PC-3 (cell line): ENCODE data around the gene TMEM114. TPM values are rescaled to one million over a fixed set of nuclear protein-coding genes. Genes with fewer than 3 reads are reported as not detected.

Source experiments
- ATAC-seq: fragments of 200-7000 bp; cut with Tn5 transposase; 2 replicates; pipeline ENCODE4 v1.9.1; 2020; ENCODE audit warnings: mild to moderate bottlenecking, moderate library complexity
- BruUV-seq: library from RNA; stranded (reverse); fragments of 400-500 nt; replicated peaks from 2 replicates; lab custom pipeline; 2021; lab: Mats Ljungman, UMichigan
- CTCF ChIA-PET: fragments of 300-600 bp; sonication (Branson Sonifier 250); formaldehyde crosslinking; loops from one replicate; lab custom pipeline; 2022; ENCODE audit warnings: antibody characterized with exemption; lab: Charles Lee
- POLR2A ChIA-PET: fragments of 300-600 bp; sonication (Branson Sonifier 250); formaldehyde crosslinking; loops from one replicate; lab custom pipeline; 2022; ENCODE audit warnings: antibody characterized with exemption; ENCODE audit not compliant: unreplicated experiment; lab: Charles Lee
- DNase-seq: peaks from one replicate; pipeline ENCODE4 v3.0.0-alpha.2; 2015
- H2AFZ ChIP-seq: fragments of 300-600 bp; sonication (generic); 2 replicates; pipeline ENCODE4 v1.6.0; 2016; ENCODE audit warnings: antibody characterized with exemption, low read length
- H3F3A ChIP-seq: fragments of 300-600 bp; sonication (generic); one replicate; pipeline ENCODE4 v1.6.0; 2017; ENCODE audit warnings: antibody characterized with exemption, low read length, control low read depth, mild to moderate bottlenecking; ENCODE audit not compliant: unreplicated experiment
- H3K27ac ChIP-seq: fragments of 300-600 bp; sonication (generic); 2 replicates; pipeline ENCODE4 v1.5.1; 2016; ENCODE audit warnings: mild to moderate bottlenecking, low read length
- H3K27me3 ChIP-seq: fragments of 300-600 bp; sonication (generic); 2 replicates; pipeline ENCODE4 v1.6.1; 2016; ENCODE audit warnings: low read length, mixed read lengths
- H3K36me3 ChIP-seq: fragments of 300-600 bp; sonication (generic); 2 replicates; pipeline ENCODE4 v1.6.1; 2016; ENCODE audit warnings: low read depth, mixed run types, low read length, mixed read lengths
- H3K4me1 ChIP-seq: fragments of 300-600 bp; sonication (generic); 2 replicates; pipeline ENCODE4 v1.5.1; 2016; ENCODE audit warnings: low read length; ENCODE audit not compliant: insufficient read depth
- H3K4me2 ChIP-seq: fragments of 300-600 bp; sonication (generic); 2 replicates; pipeline ENCODE4 v1.6.0; 2016; ENCODE audit warnings: low read length
- H3K4me3 ChIP-seq: fragments of 300-600 bp; sonication (generic); 2 replicates; pipeline ENCODE4 v1.5.1; 2016; ENCODE audit warnings: mild to moderate bottlenecking, low read length, mixed read lengths
- H3K79me2 ChIP-seq: fragments of 300-600 bp; sonication (generic); 2 replicates; pipeline ENCODE4 v1.6.1; 2017; ENCODE audit warnings: low read length, mixed read lengths
- H3K9ac ChIP-seq: fragments of 300-600 bp; sonication (generic); 2 replicates; pipeline ENCODE4 v1.6.0; 2016; ENCODE audit warnings: mild to moderate bottlenecking, low read length
- H3K9me2 ChIP-seq: fragments of 300-600 bp; sonication (generic); replicated peaks from 2 replicates; pipeline ENCODE4 v1.6.1; 2016; ENCODE audit warnings: mixed run types, low read length, mixed read lengths
- H3K9me3 ChIP-seq: fragments of 300-600 bp; sonication (generic); 2 replicates; pipeline ENCODE4 v1.6.1; 2016; ENCODE audit warnings: low read length, mixed read lengths
- H4K20me1 ChIP-seq: fragments of 300-600 bp; sonication (generic); 2 replicates; pipeline ENCODE4 v1.6.1; 2016; ENCODE audit warnings: low read length, mixed read lengths
- EZH2 ChIP-seq: fragments of 300-600 bp; sonication (generic); IDR thresholded peaks from one replicate; pipeline ENCODE4 v1.6.1; 2017; ENCODE audit warnings: antibody characterized with exemption, mild to moderate bottlenecking, low read length; ENCODE audit not compliant: unreplicated experiment
- EZH2phosphoT487 ChIP-seq: fragments of 300-600 bp; sonication (generic); IDR thresholded peaks from 2 replicates; pipeline ENCODE4 v1.6.1; 2018; ENCODE audit warnings: mild to moderate bottlenecking, antibody characterized with exemption, low read length, borderline replicate concordance
- intact Hi-C: fragments of 100-400 bp; cut with micrococcal nuclease; formaldehyde crosslinking; loops from 2 replicates; pipeline ENCODE4 v1.9.0; 2023
- total RNA-seq: library from RNA; depleted of rRNA; stranded (reverse); fragments of >200 nt; gene quantifications from 2 replicates; pipeline ENCODE4 v1.2.3, GENCODE V29; 2014
- TF ChIP-seq, protein P1 (sequence below): fragments of 300-600 bp; sonication (generic); conservative IDR thresholded peaks from 2 replicates; pipeline ENCODE4 v1.5.1; 2017; ENCODE audit warnings: antibody characterized with exemption, low read depth, mild to moderate bottlenecking, low read length

Gene TMEM114
- total RNA-seq, 1 experiment from 2014 or later: not detected

DNA sequence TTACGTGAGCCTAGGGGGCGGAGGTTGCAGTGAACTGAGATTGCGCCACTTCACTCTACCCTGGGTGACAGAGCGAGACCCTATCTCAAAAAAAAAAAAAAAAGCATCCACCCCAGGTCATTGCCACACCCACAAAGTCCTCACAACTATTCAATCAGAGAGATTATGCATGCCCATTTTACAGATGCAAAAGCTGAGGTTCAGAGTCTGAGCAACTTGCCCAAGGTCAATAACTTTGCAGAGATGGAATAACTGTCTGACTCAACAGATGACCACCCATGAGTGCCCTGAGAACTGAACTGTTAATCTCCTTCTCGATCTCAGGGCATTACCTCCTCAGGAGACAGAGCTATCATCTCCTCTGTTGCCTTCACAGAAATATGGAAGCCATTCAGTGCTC lies 5.5 kb upstream of the TMEM114 start:
- no peak for DNase-seq
- H2AFZ ChIP-seq: no peak overlapping the region
- ChIA-PET CTCF (no interaction called here), POLR2A (no interaction called here)
- H3F3A ChIP-seq: no peaks in the 10 kb centered on the region
- no peaks in the 10 kb centered on the region for H3K4me1 ChIP-seq
- H4K20me1 ChIP-seq: no peaks in the 10 kb centered on the region
- H3K9me2 ChIP-seq: no peaks in the 10 kb centered on the region
- H3K4me2 ChIP-seq: no peak overlapping the region
- TF ChIP-seq EZH2phosphoT487: no peak
- H3K9ac ChIP-seq: no peak overlapping the region
- no peak overlapping the region for H3K4me3 ChIP-seq
- ATAC-seq: no peak
- no peaks in the 10 kb centered on the region for H3K79me2 ChIP-seq
- H3K27ac ChIP-seq: no peak overlapping the region
- peaks cover 16% of the 10 kb centered on the region for H3K27me3 ChIP-seq
- BruUV-seq: no TSS peak
- intact Hi-C loops: no loop called here
- H3K9me3 ChIP-seq: no peaks in the 10 kb centered on the region
- H3K36me3 ChIP-seq: no peaks in the 10 kb centered on the region

DNA sequence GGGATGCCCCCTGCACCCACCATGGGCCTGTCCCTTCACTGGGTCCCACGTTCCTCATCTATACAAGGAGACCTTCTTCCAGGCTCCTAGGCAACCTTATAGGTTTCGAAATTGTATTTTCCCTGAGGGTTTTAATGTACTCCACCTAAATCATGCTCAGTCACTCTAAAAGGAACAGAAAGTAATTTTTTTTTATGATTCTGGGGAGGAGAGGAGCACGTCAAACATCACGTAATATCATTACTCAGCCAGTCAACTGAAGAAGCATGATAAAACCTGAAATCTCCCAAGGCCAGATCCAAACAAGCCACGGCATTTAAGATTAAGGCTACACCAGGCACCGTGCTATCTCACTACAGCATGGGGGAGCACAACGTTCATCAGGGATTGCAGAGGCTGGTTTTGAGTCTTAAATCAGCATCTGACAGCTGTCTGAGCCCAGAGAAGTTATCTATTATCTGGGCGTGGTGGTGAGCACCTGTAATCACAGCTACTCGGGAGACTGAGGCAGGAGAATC lies 3.9 kb upstream of the TMEM114 start:
- Histone ChIP-seq H3K36me3 (no peaks in the 10 kb centered on the region), H4K20me1 (no peaks in the 10 kb centered on the region), H3K9me3 (no peaks in the 10 kb centered on the region), H3K9ac (no peak overlapping the region), H3K4me2 (no peak overlapping the region), H3K27ac (no peak overlapping the region), H3K79me2 (no peaks in the 10 kb centered on the region), H3F3A (no peaks in the 10 kb centered on the region), H3K27me3 (peaks cover 21% of the 10 kb centered on the region), H2AFZ (no peak overlapping the region), H3K4me1 (no peaks in the 10 kb centered on the region), H3K4me3 (no peak overlapping the region), H3K9me2 (no peaks in the 10 kb centered on the region)
- no peak for ATAC-seq
- intact Hi-C loops: no loop called here
- no peak for TF ChIP-seq EZH2phosphoT487
- no peak for TF ChIP-seq EZH2
- TF ChIP-seq, protein P1, sequence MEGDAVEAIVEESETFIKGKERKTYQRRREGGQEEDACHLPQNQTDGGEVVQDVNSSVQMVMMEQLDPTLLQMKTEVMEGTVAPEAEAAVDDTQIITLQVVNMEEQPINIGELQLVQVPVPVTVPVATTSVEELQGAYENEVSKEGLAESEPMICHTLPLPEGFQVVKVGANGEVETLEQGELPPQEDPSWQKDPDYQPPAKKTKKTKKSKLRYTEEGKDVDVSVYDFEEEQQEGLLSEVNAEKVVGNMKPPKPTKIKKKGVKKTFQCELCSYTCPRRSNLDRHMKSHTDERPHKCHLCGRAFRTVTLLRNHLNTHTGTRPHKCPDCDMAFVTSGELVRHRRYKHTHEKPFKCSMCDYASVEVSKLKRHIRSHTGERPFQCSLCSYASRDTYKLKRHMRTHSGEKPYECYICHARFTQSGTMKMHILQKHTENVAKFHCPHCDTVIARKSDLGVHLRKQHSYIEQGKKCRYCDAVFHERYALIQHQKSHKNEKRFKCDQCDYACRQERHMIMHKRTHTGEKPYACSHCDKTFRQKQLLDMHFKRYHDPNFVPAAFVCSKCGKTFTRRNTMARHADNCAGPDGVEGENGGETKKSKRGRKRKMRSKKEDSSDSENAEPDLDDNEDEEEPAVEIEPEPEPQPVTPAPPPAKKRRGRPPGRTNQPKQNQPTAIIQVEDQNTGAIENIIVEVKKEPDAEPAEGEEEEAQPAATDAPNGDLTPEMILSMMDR: no peak
- POLR2A ChIA-PET: no interaction called here
- CTCF ChIA-PET: no interaction called here
- no TSS peak for BruUV-seq
- no peak for DNase-seq

DNA sequence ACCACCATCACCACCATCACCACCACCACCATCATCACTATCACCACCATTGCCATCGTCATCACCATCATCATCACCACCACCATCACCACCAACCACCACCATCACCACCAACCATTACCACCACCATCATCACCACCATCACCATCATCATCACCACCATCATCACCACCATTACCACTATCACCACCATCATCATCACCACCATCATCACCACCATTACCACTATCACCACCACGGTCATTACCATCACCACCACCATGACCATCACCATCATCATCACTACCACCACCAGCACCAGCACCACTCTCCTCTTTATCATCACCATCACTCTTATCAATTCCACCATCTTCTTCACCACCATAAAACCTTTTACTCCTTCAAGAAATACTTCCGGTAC lies 1.1 kb upstream of the TMEM114 start:
- POLR2A ChIA-PET: no interaction called here
- intact Hi-C loops: no loop called here

More for the DNA sequence above, 1.1 kb upstream of the TMEM114 start:
- no peak overlapping the region for H3K4me3 ChIP-seq
- H2AFZ ChIP-seq: no peak overlapping the region
- DNase-seq (no peak), ATAC-seq (no peak)
- no peak overlapping the region for H3K9ac ChIP-seq
- H3K36me3 ChIP-seq: no peaks in the 10 kb centered on the region
- BruUV-seq: no TSS peak
- no peaks in the 10 kb centered on the region for H3K79me2 ChIP-seq
- no peaks in the 10 kb centered on the region for H3K9me2 ChIP-seq
- no peaks in the 10 kb centered on the region for H4K20me1 ChIP-seq
- no peak overlapping the region for H3K4me2 ChIP-seq
- no peak overlapping the region for H3K27ac ChIP-seq
- no peak for TF ChIP-seq EZH2phosphoT487
- TF ChIP-seq EZH2: no peak
- TF ChIP-seq, protein P1: no peak
- no peaks in the 10 kb centered on the region for H3K4me1 ChIP-seq
- no peaks in the 10 kb centered on the region for H3F3A ChIP-seq
- CTCF ChIA-PET: no interaction called here
- H3K9me3 ChIP-seq: no peaks in the 10 kb centered on the region
- H3K27me3 ChIP-seq: peaks cover 14% of the 10 kb centered on the region
